22Rv1 (cell line): Measurements from ENCODE around the gene HOXD9.

Experiments used
- ZFX ChIP-seq: fragments of 450-650 bp; IDR thresholded peaks from 2 replicates; pipeline ENCODE4 v1.6.1; 2017; ENCODE audit warnings: antibody characterized with exemption, borderline replicate concordance
- TF ChIP-seq, protein P1 (sequence below): fragments of 450-650 bp; IDR thresholded peaks from 2 replicates; pipeline ENCODE4 v1.5.1; 2017; ENCODE audit warnings: mild to moderate bottlenecking

DNA sequence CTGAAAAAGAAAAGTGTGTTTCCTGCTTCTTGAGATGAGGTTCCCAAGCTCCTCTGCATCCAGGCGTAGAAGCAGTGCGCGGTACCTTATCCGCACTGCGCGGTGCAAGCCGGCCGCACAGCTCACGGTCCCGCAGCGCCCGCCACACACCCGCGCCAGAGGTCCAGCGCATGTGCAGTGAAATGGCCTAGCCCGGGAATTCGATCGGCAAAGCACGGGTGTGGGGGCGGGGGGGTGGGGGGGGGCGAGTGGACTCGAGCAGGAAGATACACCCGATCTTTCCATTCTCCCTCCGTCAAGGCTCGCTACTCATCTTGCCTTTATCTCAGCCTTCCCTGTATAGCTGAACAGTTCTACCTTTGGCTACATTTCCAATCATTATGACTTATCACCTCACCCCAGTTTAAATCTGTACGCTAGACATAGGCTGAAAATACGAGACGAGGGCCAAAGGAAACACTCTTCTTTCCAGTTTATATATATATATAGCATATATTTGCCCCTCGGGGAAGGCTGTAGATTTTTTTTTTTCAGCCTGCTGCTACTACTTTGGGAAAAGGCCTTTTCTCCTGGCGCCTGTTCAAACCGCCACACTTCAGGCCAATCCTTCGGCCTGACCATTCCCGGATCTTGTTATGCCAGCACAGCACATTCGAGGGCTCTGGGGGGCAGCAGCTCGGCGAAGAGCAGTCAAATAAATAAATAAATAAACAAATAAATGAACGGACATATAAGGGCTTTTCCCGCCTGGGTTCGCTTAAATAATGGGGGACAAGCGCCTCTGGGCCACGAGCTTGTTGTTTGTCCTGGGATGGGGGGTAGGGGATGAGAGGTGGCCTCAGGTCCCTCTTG, 17.4 kb downstream of the HOXD9 start:
- TF ChIP-seq, protein P1, sequence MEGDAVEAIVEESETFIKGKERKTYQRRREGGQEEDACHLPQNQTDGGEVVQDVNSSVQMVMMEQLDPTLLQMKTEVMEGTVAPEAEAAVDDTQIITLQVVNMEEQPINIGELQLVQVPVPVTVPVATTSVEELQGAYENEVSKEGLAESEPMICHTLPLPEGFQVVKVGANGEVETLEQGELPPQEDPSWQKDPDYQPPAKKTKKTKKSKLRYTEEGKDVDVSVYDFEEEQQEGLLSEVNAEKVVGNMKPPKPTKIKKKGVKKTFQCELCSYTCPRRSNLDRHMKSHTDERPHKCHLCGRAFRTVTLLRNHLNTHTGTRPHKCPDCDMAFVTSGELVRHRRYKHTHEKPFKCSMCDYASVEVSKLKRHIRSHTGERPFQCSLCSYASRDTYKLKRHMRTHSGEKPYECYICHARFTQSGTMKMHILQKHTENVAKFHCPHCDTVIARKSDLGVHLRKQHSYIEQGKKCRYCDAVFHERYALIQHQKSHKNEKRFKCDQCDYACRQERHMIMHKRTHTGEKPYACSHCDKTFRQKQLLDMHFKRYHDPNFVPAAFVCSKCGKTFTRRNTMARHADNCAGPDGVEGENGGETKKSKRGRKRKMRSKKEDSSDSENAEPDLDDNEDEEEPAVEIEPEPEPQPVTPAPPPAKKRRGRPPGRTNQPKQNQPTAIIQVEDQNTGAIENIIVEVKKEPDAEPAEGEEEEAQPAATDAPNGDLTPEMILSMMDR = no peak
- no peak for TF ChIP-seq ZFX
